UCSD-AML1 (cell line): ENCODE data around the gene FBXO45.
"Not testable (repeated sequence)": the region's sequence is repeated elsewhere in the genome, so short reads cannot be mapped to it uniquely, and the experiment has no call there.

Source experiments
- DNase-seq: peaks from one replicate; lab custom pipeline; 2025; ENCODE audit not compliant: unreplicated experiment; lab: John Stamatoyannopoulos, UW

Gene FBXO45

DNA sequence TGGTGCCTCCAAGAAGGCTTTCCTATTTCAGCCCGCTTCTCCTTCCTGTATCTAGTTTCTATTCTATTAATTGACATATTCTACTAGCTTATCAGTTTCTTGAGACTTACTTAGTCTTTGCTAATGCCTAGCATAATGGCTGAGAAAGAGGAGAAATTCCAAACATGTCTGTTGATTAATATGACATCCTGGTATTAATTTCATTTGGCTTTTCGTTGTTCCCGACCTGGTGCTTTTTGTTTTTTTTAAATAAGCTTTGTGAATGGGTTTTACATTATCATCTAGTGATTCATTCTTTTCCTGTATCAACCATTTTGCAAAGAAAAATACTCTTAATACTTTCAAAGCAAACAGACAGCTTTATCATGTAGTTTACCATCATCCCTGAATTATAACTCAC, 13.2 kb upstream of the FBXO45 start:
- no peak for DNase-seq

DNA sequence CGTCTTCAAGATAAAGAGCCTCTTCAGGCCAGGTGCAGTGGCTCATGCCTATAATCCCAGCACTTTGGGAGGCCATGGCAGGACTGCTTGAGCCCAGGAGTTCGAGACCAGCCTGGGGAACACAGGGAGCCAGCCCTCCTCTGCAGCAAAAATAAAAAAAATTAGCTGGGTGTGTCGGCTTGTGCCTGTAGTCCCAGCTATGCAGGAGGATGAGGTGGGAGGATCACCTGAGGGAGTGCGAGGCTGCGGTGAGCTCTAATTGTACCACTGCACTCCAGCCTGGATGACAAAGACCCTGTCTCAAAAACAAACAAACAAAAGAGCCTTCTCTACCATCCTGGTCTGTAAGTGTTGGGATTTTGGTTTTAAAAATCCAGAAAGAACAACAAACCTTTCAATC, 11.2 kb upstream of the FBXO45 start:
- no peak for DNase-seq

DNA sequence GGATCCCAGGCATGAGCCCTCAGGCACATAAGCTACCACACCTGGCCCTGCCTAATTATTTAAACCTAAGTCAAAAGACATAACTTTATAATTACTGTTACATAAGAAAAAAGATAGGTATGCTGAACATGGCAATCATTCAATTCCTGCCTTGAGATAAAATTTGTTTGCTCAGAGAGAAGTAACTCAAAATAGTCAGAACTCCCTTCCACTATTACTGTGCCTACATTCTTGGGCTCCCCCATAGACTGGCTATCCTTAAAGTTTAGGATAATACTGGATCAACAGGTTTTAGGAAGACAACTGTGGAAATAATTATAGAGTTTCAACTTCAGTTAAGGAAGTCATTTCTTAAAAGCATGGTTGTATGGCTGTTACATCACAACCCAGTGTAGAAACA, 10.0 kb upstream of the FBXO45 start:
- no peak for DNase-seq

DNA sequence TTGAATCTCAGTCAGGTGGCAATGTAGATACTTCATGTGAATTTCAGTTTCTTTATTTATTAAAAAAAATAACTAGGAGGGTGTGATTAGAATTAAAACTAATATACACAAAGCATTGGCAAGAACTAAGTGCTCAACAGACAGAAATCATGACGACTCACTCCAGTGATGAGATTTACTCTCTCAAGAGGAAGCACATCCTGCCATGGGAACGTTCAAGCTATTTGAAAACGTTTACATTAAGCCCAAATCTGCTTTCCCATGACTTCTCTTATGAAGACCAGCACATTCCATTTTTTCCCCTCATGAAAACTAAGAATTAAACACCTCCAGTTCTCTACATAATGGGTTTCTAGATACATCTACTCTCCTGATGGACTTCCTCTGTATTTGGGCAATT, 8.6 kb upstream of the FBXO45 start:
- DNase-seq, result no peak

DNA sequence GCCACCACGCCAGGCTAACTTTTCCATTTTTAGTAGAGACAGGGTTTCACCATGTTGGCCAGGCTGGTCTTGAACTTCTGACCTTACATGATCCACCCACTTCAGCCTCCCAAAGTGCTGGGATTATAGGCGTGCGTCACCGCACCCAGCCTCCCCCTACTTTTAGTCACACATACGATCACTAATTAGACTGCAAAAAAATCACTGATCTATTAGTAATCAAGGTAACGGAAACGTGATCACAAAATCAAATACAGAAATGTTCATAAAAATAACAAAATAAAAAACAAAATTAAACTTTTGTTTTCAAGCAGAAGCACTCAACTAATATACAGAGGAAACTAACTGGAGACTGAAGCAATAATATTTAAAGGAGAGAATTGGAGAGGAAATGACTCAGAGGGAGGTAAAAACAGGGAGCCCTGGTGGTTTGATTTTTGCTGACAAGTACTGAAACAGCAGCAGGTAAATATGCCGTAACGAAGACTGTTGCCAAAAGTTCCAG, 4.7 kb upstream of the FBXO45 start:
- no peak for DNase-seq

DNA sequence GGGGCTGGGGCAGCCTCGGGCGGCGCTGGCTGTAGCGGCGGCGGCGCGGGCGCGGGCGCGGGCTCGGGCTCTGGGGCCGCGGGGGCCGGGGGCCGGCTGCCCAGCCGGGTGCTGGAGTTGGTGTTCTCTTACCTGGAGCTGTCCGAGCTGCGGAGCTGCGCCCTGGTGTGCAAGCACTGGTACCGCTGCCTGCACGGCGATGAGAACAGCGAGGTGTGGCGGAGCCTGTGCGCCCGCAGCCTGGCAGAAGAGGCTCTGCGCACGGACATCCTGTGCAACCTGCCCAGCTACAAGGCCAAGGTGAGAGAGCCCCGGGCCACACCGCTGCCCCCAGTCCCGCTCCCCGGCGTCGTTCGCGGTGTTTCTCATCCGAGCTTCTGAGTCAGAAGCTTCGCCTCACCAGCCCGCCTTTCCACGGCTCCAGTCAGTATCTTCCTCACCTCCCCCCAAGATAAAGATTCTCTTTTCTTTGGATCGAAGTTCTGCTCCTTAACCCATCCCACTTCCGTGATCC, 600 bp downstream of the FBXO45 start:
- DNase-seq, result peak; percentile 25

DNA sequence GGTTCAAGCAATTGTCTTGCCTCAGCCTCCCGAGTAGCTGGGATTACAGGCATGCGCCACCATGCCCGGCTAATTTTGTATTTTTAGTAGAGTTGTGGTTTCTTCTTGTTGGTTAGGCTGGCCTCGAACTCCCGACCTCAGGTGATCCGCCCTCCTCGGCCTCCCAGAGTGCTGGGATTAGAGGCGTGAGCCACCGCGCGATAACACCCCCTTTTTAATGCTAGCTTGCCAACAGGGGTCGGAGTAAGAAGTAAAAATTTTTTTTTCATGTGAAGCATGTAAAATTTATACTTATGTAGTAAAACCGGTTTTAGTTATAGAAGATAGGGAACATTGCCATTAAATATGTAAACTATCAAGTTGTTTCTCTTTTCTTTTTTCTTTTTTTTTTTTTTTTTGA, 1.9 kb downstream of the FBXO45 start:
- DNase-seq, result not testable (repeated sequence)

DNA sequence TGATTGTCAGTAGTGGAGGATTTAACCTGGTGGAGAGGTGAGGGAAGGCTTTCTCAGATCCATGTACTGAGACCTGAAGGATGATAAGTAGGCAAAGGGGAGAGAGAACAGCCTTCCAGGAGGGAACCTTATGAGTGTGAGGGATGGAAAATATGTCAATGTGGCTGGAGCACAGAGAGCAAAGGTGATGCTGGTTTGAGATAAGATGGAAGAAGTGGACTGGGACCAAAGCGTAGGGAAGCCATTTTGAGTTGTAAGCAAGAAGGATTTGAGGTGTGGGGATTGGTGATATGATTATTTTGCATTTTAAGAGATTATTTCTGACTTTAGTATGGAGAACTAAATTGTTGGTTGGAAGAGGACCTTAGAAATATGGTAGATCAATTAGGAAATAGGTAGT, 3.9 kb downstream of the FBXO45 start:
- no peak for DNase-seq

DNA sequence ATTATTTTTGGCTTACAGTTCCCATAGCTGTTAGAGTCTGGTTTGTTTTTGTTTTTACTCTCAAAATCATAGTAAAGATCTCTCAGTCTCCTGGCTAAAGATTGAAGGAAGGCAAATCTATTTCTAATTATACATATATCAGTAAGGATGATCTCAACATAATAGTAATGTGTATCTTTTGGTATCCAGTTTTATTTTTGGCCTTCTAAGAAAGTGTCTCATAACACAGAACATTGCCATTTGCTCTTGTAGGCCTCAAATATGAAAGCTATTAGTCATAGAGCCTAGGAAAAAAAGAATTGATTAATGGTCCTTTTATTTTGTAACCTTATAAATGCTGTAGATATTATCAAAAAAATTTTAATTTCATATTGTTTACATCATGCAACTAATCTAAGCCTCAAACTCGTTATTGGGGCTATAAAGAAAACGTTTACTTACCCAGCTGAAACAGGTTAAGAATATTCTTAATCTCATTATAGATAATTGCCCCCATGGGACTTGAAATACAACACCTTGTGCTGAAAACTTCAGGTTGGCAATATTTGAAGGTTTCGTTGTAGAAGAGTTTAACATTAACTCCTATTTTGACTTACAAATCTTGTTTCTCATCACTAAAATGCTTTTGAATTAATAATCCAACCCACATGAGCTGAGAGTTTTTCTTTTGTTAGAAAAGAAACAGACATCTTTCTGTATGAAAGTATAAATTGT, 16.7 kb downstream of the FBXO45 start:
- no peak for DNase-seq

DNA sequence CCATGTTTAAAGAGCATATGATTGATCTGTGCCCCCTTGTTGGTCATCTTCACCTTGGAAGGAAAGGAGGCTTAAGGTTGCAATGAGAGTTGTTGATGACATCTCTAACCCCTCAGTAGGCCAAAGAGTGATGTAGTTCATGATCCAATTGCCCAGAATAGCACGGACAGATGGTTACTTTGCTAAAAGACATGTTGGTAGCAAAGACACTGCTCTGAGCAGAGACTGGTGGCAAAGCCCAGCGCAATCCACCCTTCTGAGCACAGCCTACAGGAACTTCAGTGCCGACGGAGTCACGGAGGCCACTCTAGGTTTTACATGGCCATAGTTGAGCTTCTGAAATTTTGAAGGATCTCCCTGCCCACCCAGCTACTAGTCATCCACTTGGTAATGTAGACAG, 21.8 kb downstream of the FBXO45 start:
- no peak for DNase-seq

DNA sequence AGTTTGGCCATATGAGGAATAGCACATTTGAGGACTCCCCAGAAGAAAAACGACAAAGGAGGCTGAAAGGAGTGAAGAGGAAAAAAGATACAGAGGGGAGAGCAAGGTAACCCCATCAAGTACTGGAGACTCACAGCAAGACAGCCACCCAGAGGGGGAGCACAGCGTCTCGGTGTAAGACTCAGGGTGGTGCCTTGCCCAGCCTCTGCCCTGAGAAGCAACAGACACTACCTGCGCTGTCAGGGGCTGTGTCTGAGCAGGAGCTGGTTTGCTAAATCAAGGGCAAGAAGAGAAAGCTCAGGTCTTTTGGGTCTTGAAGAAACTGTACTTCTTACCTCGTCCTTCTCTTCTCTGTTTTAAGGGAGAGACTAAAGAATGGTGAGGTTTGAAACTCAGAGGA, 27.9 kb downstream of the FBXO45 start:
- no peak for DNase-seq

DNA sequence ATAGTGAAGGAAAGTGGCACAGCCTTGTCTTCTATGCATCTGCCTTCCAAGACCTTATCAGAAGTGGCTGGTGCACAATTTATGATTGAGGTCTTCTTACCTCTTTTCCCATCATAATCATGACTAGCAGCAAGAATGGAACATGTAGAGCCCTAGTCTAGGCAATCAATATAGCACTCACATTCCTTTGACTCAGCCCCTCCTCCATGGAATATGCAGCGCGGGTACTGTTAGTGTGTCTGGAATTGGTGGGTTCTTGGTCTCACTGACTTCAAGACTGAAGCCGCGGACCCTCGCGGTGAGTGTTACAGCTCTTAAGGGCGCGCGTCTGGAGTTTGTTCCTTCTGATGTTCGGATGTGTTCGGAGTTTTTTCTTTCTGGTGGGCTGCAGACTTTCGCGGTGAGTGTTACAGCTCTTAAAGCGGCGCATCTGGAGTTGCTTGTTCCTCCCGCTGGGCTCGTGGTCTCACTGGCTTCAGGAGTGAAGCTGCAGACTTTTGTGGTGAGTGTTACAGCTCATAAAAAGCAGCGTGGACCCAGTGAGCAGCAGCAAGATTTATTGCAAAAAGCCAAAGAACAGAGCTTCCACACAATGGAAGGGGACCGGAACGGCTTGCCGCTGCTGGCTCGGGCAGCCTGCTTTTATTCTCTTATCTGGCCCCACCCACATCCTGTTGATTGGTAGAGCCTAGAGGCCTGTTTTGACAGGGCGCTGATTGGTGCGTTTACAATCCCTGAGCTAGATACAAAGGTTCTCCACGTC, 29.7 kb downstream of the FBXO45 start:
- DNase-seq, result not testable (repeated sequence)

DNA sequence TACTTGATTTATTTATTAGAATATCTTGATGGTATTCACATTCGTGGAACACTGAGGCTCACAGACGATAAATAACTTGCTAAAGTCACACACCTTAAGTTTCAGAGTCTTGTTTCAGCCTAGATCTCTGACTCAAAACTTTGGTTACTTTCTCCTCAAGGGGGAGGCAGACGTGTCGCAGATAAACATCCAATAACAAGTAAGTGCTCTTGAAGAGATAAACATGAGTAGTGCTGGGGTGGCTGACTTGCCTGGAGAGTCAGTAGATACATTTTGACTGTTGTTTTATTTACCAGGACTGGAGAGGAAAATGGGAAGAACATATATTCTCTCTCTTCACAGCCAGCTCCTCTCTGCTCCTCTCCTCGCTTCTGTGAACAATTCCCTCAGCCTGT, 31.3 kb downstream of the FBXO45 start:
- DNase-seq, result no peak

DNA sequence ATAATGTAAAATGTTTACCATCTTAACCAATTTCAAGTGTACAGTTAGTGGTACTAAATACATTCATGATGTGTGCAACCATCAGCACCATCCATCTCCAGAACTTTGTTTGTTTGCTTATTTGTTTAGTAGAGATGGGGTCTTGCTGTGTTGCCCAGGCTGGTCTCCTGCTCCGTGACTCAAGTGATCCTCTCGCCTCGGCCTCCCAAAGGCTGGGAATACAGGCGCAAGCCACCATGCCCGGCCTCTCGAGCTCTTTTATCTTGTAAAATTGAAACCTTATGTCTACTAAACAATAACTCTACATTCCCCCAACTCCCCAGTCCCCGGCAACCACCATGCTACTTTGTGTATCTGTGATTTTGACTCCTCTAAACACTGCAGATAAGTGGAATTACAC, 31.9 kb downstream of the FBXO45 start:
- no peak for DNase-seq

DNA sequence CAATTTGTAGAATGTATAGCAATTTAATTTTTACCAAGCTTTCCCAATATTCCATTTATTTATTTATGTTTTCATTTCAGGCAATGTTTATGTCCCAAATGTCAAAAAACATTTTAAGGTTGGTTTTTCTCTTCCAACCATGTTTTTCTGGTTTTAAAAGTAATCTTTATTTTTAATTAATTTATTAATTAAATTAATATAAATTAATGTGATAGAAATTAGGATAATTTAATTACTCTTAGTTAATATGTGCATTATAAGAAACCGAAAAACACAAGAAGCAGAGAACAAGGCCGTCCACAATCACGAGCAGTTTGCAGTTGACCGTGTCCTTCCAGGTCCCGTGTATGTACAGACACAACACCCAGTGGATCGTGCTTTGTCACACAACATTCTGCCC, 34.2 kb downstream of the FBXO45 start:
- no peak for DNase-seq

DNA sequence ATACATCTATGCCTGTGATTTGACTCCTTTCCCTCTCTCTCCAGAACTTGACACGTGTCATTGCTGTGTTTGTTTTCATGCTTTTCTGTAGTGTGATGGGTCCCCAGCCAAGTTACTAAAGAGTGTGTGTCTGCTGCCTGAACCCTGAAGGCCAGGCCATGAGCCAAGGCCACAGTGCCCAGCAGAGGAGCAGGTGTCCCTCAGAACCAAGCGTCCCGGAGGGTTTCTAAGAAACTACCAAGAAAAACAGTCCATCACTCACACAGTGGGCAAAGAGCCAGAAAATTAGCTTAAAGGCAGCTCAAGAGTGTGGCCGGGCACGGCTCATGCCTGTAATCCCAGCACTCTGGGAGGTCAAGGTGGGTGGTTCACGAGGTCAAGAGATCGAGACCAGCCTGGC, 35.2 kb downstream of the FBXO45 start:
- DNase-seq, result no peak

DNA sequence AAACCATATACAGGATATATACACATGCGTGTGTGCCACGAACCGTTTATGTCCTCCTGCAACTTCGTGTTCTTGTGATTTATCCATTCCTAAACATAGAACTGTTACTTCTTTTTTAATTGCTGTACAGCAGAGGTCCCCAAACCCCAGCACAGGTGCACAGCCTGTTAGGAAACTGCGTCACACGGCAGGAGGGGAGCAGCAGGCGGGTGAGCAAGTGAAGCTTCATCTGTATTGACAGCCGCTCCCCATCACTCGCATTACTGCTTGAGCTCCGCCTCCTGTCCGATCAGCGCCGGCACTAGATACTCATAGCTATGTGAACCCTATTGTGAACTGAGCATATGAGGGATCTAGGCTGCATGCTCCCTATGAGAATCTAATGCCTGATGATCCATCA, 36.1 kb downstream of the FBXO45 start:
- no peak for DNase-seq

DNA sequence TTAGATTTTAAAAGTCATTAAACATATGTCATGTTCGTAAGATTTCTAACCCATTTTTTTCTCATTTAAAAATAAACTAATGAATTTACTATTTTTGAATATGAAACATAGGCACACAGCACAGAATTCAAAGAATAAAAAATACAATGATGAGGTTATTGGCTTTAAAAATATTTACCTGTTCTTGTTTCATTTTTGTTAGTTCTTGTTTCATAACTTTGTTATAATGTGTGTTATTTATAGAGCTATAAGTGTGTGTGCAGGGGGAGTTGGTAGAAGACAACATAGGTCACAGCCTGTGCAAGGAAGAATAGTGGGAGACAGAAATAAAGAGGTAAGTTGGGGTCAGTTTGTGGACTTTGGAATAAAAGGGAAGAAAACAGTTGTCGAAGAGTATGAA, 40.2 kb downstream of the FBXO45 start:
- no peak for DNase-seq

DNA sequence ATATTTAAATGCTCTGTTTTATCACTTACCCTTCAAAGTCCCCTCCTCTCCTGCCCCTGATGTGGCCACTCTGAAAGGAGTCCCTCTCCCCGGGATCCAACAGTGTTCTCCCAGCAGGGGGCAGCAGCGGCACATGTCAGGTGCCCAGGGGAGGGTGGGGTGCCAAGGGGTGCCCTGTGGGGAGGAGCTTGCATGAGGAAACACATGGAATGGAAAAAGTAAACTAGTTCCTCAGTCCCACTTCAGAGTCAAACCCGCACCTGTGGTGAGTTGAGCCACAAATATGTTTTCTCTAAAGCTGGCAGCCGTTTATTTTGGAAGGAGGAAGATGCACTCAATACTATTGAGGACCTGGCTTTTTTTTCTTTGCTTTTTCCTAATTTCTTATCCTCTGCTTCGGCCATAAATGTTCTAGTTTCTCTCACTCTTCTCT, 40.9 kb downstream of the FBXO45 start:
- DNase-seq, result peak; percentile 93

DNA sequence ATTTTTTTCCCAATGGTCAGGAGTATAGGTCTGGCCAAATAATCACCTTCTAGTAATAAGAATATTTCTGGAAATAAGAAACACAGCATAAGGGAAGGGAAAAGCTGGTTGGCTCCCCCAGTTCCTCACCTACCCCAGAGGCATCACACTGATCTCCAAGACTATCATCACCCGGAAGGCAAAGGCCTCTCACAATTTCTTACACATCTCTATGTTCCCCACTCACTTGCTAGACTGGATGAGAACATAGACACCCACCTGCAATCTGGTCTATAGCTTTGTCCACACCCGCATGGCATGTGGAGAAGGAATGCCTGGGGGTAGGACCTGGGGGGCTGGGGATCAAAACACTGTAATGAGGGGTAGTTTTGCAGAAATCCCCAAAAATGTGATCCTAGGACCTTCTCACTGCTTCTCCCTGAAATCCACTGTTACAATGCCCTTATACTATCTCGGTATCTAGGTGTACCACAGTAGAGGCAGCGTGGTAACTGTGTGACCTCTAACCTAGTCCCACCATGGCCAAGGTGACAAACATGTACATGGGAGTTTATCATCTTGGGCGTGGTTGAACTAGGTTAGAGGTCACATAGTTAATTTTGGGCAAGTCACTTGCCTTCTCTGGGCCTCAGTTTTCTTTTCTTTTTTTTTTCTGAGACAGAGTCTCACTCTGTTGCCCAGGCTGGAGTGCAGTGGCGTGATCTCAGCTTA, 41.5 kb downstream of the FBXO45 start:
- DNase-seq, result no peak

DNA sequence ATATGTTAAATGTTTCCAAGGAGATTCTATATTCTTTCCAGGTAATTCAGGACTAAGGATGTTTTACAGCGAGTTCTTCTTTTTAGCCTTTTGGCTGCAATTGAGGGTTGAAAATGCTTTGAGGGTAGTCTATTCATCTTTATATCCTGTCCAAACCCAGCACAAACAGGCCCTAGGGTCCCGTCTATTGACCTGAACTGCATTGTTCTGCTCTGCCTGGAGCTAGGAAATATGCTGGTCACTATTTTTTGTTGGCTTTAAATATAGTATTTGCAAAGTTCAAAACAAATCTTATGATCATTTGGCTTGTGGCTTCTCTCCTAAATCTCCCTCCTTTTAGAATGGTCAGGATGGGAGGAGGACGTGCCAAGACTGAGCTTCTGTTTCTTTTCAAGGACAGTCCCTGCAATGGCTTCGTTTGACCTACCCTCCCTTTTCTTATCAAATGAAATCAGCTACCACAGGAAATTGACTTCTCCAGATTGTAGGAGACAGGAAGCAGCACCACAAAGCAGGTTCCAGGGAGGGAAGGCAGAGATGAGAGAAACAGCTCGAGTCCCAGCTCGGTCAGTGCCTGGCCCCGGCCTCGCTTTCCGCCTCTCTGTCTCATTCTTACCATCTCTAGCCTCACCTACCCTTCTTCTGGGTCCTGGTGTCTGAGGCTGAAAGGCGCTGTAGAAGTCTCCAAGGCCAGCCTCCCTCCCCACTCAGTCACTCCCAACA, 43.5 kb downstream of the FBXO45 start:
- DNase-seq, result peak; percentile 73
